Psoas muscle (tissue), 8 donors: ENCODE results near the gene RRP12. TPM values are rescaled to one million over a fixed set of nuclear protein-coding genes. Genes with fewer than 3 reads are reported as not detected.

Experiments used
- ATAC-seq, 4 donors: fragments of 200-7000 bp; cut with Tn5 transposase; one replicate each; pipeline ENCODE4 v1.9.1; 2020; ENCODE audit warnings: moderate library complexity in 3 of 4, mild to moderate bottlenecking in 2 of 4
- DNase-seq, 2 donors: peaks; one replicate each; pipeline ENCODE4 v3.0.0-alpha.2; 2020
- H3K27ac ChIP-seq: fragments of 200-600 bp; one replicate; pipeline ENCODE4 v1.8.0; 2022
- H3K27me3 ChIP-seq, 3 donors: fragments of 200-600 bp in 1 of 3; one replicate each; pipeline versions ENCODE4 v1.6.1 to v1.8.0; 2013 to 2022; ENCODE audit warnings: low read length in 2 of 3, mild to moderate bottlenecking in 2 of 3, moderate library complexity in 1 of 3; ENCODE audit not compliant: insufficient read depth in 3 of 3
- H3K36me3 ChIP-seq, 2 donors: fragments of 200-600 bp in 1 of 2; one replicate each; pipeline versions ENCODE4 v1.6.1 to v1.8.0; 2013 to 2022; ENCODE audit warnings: low read depth in 1 of 2, mild to moderate bottlenecking in 1 of 2, moderate library complexity in 1 of 2; ENCODE audit not compliant: insufficient read depth in 1 of 2
- H3K4me1 ChIP-seq: fragments of 200-600 bp; one replicate; pipeline ENCODE4 v1.8.0; 2022
- H3K4me3 ChIP-seq: fragments of 200-600 bp; one replicate; pipeline ENCODE4 v1.8.0; 2022; ENCODE audit warnings: mild to moderate bottlenecking
- H3K9me3 ChIP-seq: fragments of 200-600 bp; one replicate; pipeline ENCODE4 v1.8.0; 2022
- WGBS, 3 donors: extraction: QIAGEN DNeasy Blood & Tissue Kit; methylation state at CpG; one replicate each; pipeline versions ENCODE4 v1.1.6 to v1.1.7; 2013; 5-methylcytosine and 5-hydroxymethylcytosine counted together
- intact Hi-C, 2 donors: fragments of 100-400 bp; cut with DNase I; formaldehyde crosslinking; loops; one replicate each; pipeline versions ENCODE4 v1.11.0 to v1.14.2; 2022
- polyA plus RNA-seq, 3 donors: library from polyadenylated mRNA; stranded (reverse); fragments of 200-250 nt; gene quantifications; one replicate each; pipeline ENCODE4 v1.2.3, GENCODE V29; 2013
- total RNA-seq, 4 donors: library from RNA; stranded (reverse); fragmentation: NEBNext Ultra II Directional in 2 of 4; extraction: Animal tissue kit (Norgen Biotek cat#: 25700) in 2 of 4; gene quantifications; one replicate each; pipeline versions ENCODE4 v1.2.1 to v1.2.4, GENCODE V29; 2021 to 2023
- TF ChIP-seq, protein P1 (sequence below): fragments of 200-600 bp; IDR thresholded peaks from one replicate; pipeline ENCODE4 v1.8.0; 2022; ENCODE audit warnings: antibody characterized with exemption
- donor health status: healthy with polysubstance abuse.
- donor health status: DM: no; HTN: no; CAD: no; lungs with moderate emphysema.
- donor health status: Bipolar disorder and iron deficiency.
- donor health status: healthy.
- donor health status: DM: yes; HTN: yes; CAD: no.
- donor health status: DM: no; HTN: no; CAD: no.
- donor health status: DM: no; HTN: no; CAD: no.
- donor health status: DM: yes; HTN: yes; CAD: no.

Gene RRP12
- total and polyA plus RNA-seq, 7 donors = 46.5 to 114 (median 76.4) TPM

DNA sequence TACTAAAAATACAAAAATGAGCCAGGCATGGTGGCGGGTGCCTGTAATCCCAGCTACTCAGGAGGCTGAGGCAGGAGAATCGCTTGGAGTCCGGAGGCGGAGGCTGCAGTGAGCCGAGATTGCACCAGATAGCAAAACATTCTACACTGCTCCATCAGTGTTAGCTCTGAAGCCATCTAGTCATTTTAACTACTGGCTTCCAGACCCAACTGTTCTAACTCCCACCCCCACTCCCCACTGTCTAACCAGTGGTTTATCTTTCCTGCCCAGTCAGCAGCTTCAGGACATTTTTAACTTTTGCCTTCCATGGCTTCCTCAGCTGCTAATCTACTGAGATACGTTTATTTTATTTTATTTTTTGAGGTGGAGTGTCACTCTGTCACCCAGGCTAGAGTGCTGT, 88.2 kb downstream of the RRP12 start:
- Histone ChIP-seq H3K27ac (no peak overlapping the region), H3K9me3 (no peaks in the 10 kb centered on the region), H3K36me3 (no peaks in the 10 kb centered on the region), H3K27me3 (no peaks in the 10 kb centered on the region), H3K4me3 (no peak overlapping the region), H3K4me1 (peaks cover 9% of the 10 kb centered on the region)
- no peak for ATAC-seq
- DNase-seq = no peak
- TF ChIP-seq, protein P1, sequence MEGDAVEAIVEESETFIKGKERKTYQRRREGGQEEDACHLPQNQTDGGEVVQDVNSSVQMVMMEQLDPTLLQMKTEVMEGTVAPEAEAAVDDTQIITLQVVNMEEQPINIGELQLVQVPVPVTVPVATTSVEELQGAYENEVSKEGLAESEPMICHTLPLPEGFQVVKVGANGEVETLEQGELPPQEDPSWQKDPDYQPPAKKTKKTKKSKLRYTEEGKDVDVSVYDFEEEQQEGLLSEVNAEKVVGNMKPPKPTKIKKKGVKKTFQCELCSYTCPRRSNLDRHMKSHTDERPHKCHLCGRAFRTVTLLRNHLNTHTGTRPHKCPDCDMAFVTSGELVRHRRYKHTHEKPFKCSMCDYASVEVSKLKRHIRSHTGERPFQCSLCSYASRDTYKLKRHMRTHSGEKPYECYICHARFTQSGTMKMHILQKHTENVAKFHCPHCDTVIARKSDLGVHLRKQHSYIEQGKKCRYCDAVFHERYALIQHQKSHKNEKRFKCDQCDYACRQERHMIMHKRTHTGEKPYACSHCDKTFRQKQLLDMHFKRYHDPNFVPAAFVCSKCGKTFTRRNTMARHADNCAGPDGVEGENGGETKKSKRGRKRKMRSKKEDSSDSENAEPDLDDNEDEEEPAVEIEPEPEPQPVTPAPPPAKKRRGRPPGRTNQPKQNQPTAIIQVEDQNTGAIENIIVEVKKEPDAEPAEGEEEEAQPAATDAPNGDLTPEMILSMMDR = no peak
- WGBS, 3 donors = 83 to 89% (median 85%) methylated on average over 6 of the region's 6 CpGs
- intact Hi-C loops = no loop called here

DNA sequence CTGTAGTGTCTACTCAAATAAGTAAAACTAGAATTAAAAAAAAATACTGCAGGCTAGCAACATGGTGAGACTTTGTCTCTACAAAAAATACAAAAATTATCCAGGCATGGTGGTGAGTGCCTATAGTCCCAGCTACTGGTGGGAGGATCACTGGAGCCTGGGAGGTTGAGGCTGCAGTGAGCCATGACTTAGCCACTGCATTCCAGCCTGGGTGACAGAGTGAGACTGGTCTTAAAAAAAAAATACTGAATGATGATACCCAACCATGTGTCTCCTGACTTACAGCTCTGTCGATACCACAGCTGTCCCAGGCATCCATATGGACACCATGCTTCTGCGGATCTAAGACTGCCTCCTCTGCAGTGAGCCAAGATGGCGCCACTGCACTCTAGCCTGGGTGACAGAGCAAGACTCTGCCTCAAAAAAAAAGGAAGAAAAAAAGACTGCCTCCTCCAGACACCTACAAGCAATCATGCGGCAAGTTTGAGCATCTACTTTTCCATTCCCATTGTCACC, 90.0 kb downstream of the RRP12 start:
- Histone ChIP-seq H3K4me3 (no peak overlapping the region), H3K4me1 (peaks cover 9% of the 10 kb centered on the region), H3K9me3 (no peaks in the 10 kb centered on the region), H3K36me3 (no peaks in the 10 kb centered on the region), H3K27me3 (no peaks in the 10 kb centered on the region), H3K27ac (no peak overlapping the region)
- DNase-seq = no peak
- WGBS, 3 donors = 84 to 98% (median 87%) methylated on average over 4 of the region's 4 CpGs
- TF ChIP-seq, protein P1 = no peak
- intact Hi-C loops = no loop called here
- ATAC-seq = no peak

DNA sequence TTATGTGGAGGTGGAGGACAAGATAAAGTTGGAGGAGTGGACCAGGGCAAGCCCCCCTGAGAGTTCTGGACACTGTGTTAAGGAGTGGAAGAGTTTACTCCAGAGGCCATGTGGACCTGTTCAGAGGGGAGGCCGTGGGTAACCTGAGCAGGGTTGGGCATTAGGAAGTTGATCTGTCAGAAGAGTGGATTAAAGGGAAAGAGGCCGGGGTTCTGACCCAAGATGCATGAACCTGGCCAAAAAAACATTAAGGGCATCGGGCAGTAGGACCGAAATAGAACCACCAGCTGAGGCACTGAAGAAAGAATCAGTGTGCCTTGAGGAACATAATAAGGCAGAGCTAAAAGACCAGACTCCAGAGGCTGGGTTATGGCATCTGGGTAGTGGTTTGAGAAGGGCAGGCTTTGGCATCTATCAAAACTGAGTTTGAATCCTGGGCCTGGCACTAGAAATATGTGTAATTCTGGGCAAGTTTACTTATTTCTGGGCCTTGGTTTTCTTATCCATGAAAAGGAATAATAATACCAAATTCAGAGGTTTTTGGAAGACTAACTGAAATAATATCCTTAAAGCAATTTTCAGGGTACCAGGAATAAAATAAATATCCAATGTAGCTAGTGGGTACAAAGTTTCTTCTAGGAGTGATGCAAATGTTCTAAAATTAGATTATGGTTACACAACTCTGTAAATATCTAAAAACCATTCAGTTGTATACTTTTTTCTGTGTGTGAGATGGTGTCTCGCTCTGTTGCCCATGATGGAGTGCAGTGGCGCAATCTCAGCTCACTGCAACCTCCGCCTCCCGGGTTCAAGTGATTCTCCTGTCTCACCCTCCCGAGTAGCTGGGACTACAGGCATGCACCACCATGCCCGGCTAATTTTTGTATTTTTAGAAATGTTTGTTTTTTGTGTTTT, 93.0 kb downstream of the RRP12 start:
- ATAC-seq (peak; percentile 46 to 77 (median 66)), DNase-seq (no peak)
- Histone ChIP-seq H3K27me3 (no peaks in the 10 kb centered on the region), H3K4me1 (peaks cover 9% of the 10 kb centered on the region), H3K4me3 (no peak overlapping the region), H3K9me3 (no peaks in the 10 kb centered on the region), H3K36me3 (no peaks in the 10 kb centered on the region), H3K27ac (peak overlapping the region; percentile 68)
- intact Hi-C loops = no loop called here
- TF ChIP-seq, protein P1 = no peak
- WGBS, 3 donors = 57 to 73% (median 63%) methylated on average over 10 of the region's 10 CpGs

DNA sequence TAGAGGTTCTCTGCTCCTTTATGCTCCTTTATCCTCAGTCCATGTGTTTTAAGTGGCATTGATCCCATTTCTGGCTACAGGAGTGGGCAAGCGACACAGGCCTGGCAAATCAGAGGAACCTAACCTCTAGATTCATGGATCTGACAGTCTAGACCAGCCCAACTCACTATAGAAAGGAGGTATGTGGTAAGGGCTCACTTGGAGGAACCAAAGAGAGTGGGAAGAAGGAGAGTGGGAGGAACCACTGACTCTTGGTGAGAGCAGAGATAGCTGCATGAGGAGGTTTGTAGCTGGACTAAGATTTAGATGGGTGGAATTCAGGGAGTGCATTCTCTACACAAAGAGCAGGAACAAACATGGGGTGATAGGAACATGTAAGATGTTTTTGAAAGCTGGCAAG, 93.7 kb downstream of the RRP12 start:
- DNase-seq = no peak
- H3K36me3 ChIP-seq = no peaks in the 10 kb centered on the region
- H3K4me1 ChIP-seq = peaks cover 9% of the 10 kb centered on the region
- H3K27ac ChIP-seq = peak overlapping the region; percentile 68
- TF ChIP-seq, protein P1 = no peak
- intact Hi-C loops = no loop called here
- WGBS, 3 donors = 31 to 70% (median 59%) methylated on average over 1 of the region's 1 CpG
- H3K27me3 ChIP-seq = no peaks in the 10 kb centered on the region
- H3K4me3 ChIP-seq = no peak overlapping the region
- no peaks in the 10 kb centered on the region for H3K9me3 ChIP-seq
- ATAC-seq = peak in 3 of 4 donors; percentile 3 to 42 (median 26)

Other genes starting within 250 kb of the RRP12 start
- under 1 TPM; 0.05 to 0.30 (median 0.07) TPM for gene SLIT1, start 215.4 kb downstream of the RRP12 start, total RNA-seq
- gene SLIT1, start 215.4 kb downstream of the RRP12 start, polyA plus RNA-seq = under 1 TPM; 0.04 to 0.09 (median 0.08) TPM
- gene ARHGAP19, start 108.7 kb downstream of the RRP12 start, total RNA-seq = 1 to 10 TPM; 1.2 to 3.9 (median 1.8) TPM
- gene ARHGAP19, start 108.7 kb downstream of the RRP12 start, polyA plus RNA-seq = 1 to 10 TPM in 1 of 3 donors, under 1 TPM in 2; 0.77 to 1.8 (median 0.94) TPM
- gene FRAT1, start 82.1 kb downstream of the RRP12 start, total RNA-seq = 1 to 10 TPM; 1.2 to 3.4 (median 2.7) TPM
- gene FRAT1, start 82.1 kb downstream of the RRP12 start, polyA plus RNA-seq = 1 to 10 TPM in 2 of 3 donors, under 1 TPM in 1; 0.61 to 3.9 (median 1.6) TPM
- gene FRAT2, start 66.6 kb downstream of the RRP12 start, total RNA-seq = 10 to 100 TPM in 1 of 4 donors, 1 to 10 TPM in 3; 5.3 to 11.1 (median 6.6) TPM
- gene FRAT2, start 66.6 kb downstream of the RRP12 start, polyA plus RNA-seq = 10 to 100 TPM in 2 of 3 donors, 1 to 10 TPM in 1; 3.2 to 28.4 (median 12.4) TPM
- gene PGAM1, start 24.9 kb upstream of the RRP12 start, total RNA-seq = 10 to 100 TPM; 41.5 to 65.5 (median 46.6) TPM
- 100 to 1,000 TPM in 2 of 3 donors, 10 to 100 TPM in 1; 36.2 to 186 (median 112) TPM for gene PGAM1, start 24.9 kb upstream of the RRP12 start, polyA plus RNA-seq
- gene EXOSC1, start 44.7 kb upstream of the RRP12 start, total RNA-seq = 10 to 100 TPM; 14.0 to 20.4 (median 19.8) TPM
- 10 to 100 TPM; 26.4 to 36.5 (median 29.4) TPM for gene EXOSC1, start 44.7 kb upstream of the RRP12 start, polyA plus RNA-seq
- 10 to 100 TPM; 19.7 to 24.5 (median 22.7) TPM for gene ZDHHC16, start 44.8 kb upstream of the RRP12 start, total RNA-seq
- gene ZDHHC16, start 44.8 kb upstream of the RRP12 start, polyA plus RNA-seq = 10 to 100 TPM; 23.2 to 44.9 (median 24.6) TPM
- gene MMS19, start 97.1 kb upstream of the RRP12 start, total RNA-seq = 10 to 100 TPM; 33.2 to 39.6 (median 34.4) TPM
- 10 to 100 TPM; 29.8 to 47.6 (median 43.1) TPM for gene MMS19, start 97.1 kb upstream of the RRP12 start, polyA plus RNA-seq
- gene UBTD1, start 97.6 kb upstream of the RRP12 start, total RNA-seq = 10 to 100 TPM; 16.0 to 39.2 (median 22.2) TPM
- gene UBTD1, start 97.6 kb upstream of the RRP12 start, polyA plus RNA-seq = 10 to 100 TPM; 43.6 to 59.2 (median 56.7) TPM
- 1,000 to 10,000 TPM; 1,055 to 3,522 (median 2,378) TPM for gene ANKRD2, start 171.4 kb upstream of the RRP12 start, total RNA-seq
- gene ANKRD2, start 171.4 kb upstream of the RRP12 start, polyA plus RNA-seq = 1,000 to 10,000 TPM in 2 of 3 donors, 100 to 1,000 TPM in 1; 254 to 5,473 (median 1,117) TPM
- 10 to 100 TPM in 1 of 4 donors, 1 to 10 TPM in 2, under 1 TPM in 1; 0.66 to 12.3 (median 4.9) TPM for gene HOGA1, start 183.0 kb upstream of the RRP12 start, total RNA-seq
- 1 to 10 TPM in 2 of 3 donors, under 1 TPM in 1; 0.96 to 3.4 (median 1.7) TPM for gene HOGA1, start 183.0 kb upstream of the RRP12 start, polyA plus RNA-seq
- gene C10orf62, start 188.4 kb upstream of the RRP12 start, total RNA-seq = 1 to 10 TPM in 2 of 4 donors, under 1 TPM in 1, not detected in 1; 0.56 to 1.1 (median 1.0) TPM
- gene C10orf62, start 188.4 kb upstream of the RRP12 start, polyA plus RNA-seq = under 1 TPM in 2 of 3 donors, not detected in 1; 0.12 to 0.13 TPM
- gene MORN4, start 232.2 kb upstream of the RRP12 start, total RNA-seq = 1 to 10 TPM; 1.8 to 4.1 (median 2.6) TPM
- 1 to 10 TPM; 3.9 to 5.6 (median 5.2) TPM for gene MORN4, start 232.2 kb upstream of the RRP12 start, polyA plus RNA-seq
- 10 to 100 TPM; 11.5 to 14.1 (median 11.9) TPM for gene PI4K2A, start 239.3 kb upstream of the RRP12 start, total RNA-seq
- gene PI4K2A, start 239.3 kb upstream of the RRP12 start, polyA plus RNA-seq = 10 to 100 TPM in 2 of 3 donors, 1 to 10 TPM in 1; 8.9 to 22.9 (median 15.6) TPM